ENCODE measurements around the gene RBM38.
"Not testable (repeated sequence)": the region's sequence is repeated elsewhere in the genome, so short reads cannot be mapped to it uniquely, and the experiment has no call there.

Gene RBM38

DNA sequence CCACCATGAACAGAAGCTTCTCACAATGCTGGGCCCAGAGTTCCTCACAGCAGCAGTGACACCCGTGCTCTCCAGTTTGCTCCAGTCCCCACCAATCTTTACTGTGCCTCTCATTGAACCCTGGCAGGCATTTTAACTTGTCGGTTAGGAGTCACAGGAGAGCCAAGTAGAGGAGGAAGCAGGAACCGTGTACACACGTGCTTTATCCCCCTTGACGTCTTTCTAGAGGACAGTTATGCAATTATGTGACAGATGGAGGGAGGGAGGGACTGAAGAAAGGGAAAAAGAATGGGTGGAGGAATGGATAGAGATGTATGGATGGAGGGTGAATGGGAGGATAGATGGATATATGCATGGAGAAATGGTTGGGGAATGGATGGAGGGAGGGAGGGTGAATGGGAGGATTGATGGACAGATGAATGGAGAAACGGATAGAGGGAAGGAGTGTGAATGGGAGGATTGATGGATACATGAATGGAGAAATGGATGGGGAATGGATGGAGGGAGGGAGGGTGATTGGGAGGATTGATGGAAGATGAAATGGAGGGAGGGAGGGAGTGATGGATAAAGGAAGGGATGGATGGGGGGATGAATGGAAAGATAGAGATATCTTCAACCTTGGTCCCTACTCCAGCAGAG lies 26.0 kb downstream of the RBM38 start:
- no peak for DNase-seq (ENCODE audit: low read depth in 2 of 2, low spot score in 1 of 2)

DNA sequence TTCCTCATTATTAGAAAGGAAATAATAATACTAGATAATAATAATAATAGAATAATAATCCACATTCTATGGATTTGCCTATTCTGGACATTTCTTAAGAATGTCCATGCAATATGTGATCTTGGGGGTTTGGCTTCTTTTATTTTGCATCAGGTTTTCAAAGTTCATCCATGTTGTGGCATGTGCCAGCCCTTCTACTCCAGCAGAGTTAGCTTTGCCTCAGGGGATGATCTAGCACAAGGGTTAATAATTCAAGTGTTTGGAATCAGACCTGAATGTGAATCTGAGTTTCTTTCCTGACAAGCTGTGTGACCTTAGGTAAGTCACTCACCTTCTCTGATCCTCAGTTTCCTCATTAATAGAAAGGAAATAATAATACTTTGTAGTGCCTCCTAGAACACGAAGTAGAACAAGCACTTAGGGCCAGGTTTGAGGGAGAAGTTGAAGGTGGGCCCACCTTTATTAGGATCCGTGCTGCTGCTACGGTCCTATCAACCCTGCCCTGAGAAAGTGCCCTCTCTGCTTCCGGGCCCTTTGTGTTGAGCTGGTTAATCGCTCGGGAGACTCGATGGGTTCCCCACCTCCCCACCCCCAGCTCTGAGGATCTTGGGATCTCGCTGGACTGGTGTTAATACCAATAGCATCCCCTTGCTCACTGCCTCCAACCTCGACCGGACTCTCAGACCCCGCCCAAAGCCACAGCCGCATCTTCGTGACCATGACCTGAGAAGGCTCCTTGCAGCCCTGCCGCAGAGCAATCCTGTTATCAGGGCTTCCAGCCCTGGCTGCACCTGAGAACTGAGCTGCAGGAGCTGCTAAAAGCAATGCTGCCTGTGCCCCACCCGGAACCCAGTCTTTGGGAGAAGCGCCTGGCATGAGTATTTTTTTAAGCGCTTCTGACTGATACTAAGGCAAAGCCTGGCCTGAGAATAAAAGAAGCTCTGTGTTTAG lies 26.9 kb downstream of the RBM38 start:
- no peak for DNase-seq (ENCODE audit: low read depth in 2 of 2, low spot score in 1 of 2)

DNA sequence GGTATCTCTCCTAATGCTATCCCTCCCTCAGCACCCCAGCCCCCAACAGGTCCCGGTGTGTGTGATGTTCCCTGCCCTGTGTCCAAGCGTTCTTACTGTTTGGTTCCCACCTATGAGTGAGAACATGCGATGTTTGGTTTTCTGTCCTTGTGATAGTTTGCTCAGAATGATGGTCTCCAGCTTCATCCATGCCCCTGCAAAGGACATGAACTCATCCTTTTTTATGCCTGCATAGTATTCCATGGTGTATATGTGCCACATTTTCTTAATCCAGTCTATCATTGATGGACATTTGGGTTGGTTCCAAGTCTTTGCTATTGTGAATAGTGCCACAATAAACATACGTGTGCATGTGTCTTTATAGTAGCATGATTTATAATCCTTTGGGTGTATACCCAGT lies 28.3 kb downstream of the RBM38 start:
- DNase-seq (ENCODE audit: low read depth in 2 of 2, low spot score in 1 of 2): not testable (repeated sequence)

DNA sequence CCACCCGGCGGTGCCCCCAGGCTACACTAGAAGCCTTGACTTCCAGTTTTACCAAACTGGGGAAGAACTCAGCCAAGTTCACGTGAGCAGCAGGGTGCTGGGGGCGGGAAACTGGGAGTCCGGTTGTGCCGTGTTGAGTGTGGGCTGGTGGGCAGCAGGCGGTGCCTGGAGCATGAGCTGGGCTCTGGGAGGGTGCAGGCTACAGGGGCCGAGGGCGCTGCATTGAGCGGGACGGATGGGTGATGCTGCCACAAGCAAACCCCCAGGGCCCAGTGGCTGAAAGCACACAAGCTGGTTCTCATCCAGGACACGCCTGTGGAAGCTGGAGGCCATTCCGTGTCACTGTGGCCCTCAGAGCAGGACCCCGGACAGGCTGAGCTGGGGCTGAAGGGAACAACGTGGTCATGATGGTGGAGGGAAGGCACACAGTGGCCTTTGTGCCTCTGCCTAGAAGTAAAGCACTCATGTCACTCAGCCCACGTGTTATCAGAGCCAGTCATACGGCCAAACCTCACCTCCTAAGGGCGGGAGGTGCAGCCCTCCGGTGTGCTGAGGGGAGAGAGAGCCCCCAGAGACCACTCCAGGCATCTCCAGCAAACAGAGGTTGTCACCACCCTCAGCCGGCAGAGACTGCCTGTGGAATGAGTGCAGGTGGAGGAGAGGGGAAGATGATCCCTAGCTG lies 29.5 kb downstream of the RBM38 start:
- DNase-seq (ENCODE audit: low read depth in 2 of 2, low spot score in 1 of 2): no peak

DNA sequence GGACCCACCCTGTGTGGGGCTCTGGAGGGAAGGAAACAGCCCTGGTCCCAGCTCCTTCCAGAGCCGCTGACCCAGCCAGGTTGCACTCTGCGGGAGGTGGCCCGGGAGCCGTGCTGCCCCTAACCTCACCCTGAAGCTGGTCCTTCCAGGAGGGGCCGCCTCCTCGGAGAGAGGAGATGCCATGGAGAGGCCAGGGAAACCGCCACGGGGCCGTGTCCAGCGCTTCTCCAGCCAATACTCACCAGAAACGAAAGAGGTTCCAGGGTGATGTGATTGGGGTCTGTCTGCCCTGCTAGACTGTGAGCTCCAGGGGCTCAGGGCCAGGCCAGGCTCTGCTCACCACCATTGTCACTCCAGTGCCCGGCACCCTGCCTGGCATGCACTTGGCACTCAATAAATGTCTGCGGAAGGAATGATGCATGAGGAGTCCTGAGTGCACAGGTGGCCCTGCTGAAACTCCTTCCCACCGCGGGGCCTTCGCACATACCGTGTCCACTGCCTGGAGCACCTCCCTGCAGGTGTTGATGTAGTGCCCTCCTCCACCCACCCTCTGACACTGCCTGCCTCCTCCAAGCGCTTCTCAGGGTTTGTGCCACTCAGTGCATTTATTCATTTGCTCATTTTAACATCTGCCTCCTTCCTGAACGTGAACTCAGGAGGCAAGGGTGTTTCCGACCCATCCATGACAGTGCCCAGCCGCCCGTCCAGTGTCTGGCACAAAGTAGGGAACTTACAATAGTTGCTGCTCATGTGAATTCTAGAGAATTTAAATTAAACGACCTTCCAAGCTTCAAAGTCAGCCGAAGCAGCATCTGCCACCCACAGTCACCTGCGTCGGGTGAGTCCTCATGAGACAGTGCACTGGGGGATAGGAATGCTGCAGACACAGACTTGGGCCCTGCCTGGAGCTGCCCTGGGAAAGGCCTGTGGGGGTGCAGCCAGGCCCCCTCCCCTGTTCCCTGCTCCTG lies 30.3 kb downstream of the RBM38 start:
- DNase-seq (ENCODE audit: low read depth in 2 of 2, low spot score in 1 of 2): no peak

DNA sequence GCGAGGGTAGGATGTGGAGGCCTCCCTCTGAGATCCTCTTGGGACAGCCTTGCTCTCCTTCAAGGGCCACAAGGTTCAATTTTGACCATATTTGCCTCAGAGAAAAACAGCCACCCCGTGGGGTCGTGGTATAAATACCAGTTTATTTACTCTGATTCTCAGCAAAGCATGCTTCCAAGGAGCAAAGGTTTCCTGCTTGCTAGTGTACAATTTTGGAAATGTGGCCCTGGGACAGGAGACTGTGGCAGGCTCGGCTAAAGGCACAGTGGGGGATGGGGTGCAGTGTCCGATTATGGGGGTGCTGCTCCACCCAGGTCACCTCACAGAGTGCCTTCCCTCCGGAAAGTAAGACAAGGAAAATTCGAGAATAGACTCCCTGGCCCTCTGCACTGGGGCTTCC lies 31.1 kb downstream of the RBM38 start:
- DNase-seq (ENCODE audit: low read depth in 2 of 2, low spot score in 1 of 2): no peak

DNA sequence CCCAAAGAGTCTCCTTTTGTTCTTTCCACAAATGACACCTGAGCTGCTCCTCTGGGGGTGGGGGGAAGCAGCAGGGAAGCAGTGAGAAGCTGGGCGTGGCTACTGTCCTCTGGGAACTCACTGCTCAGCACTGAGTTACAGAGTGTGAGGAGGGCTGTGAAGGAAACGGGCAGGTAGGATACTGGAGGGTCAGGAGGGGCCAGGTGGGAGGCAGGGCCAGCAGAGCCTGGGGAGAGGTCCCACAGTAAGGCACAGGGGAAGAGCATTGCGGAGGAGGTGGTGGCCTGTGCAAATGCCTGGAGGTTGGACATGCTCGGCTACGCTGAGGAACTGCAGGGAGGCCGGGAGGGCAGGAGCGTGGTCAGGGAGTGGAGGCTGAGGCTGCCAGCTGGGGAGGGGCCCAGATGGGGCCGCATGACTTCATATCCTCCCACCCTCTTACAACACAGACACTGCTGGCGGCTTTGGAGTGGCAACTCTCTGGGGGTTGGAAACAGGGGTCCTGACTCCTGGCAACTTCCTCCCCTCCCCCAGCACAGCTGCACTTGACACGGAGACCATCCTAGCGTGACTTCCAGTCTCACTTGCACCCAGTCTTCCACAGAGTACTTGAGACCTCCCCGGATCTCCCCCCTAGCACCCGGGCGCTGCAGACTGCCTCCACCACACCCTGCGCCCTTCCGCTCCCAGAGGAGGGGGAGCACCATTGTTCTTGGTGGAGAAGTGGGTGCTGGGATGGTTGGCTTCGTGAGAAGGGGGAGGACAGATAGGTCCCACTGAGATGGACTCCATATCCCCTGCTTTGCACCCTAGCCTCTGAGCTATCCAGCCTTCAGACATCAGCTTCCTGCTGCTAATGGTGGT lies 34.2 kb downstream of the RBM38 start:
- DNase-seq (ENCODE audit: low read depth in 2 of 2, low spot score in 1 of 2): no peak

DNA sequence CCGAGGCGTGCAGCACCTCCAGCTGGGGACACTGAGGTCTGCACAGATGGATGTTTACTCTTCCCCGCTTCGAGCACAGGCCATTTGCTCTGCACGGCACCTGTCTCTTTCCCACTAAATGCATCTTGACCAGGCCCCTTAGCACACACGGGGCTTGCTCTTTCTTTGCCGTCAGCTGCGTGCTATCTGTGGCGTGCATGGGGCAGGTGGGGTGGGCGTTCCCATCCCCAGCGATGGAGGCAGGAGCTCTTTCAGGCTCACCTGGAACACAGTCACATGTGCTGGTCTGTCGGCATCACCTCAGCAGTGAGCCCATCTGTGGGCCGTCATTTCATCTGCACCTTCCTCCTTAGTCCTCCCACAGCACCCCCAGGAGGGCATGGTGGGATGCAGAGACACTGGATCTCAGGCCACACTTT lies 35.1 kb downstream of the RBM38 start:
- no peak for DNase-seq (ENCODE audit: low read depth in 2 of 2, low spot score in 1 of 2)

DNA sequence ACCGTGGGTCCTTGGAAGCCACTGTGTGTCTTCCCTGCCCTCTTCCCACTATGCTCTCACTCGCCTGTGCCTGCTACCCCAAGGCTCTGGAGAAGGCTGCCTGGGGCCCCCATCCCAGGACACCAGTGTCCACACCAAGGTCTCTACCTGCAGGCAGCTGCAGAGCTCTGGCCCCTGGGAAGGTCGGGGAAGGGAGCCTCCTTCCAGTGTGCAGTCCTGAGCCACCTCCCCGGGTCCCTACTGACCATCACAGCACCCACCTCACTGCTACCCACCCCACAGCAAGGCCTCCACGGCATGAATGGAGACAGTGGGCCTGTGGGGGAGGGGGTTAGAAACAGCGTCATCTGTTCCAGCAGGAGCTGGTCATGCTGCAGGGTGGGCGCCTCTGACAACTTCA lies 35.6 kb downstream of the RBM38 start:
- no peak for DNase-seq (ENCODE audit: low read depth in 2 of 2, low spot score in 1 of 2)

DNA sequence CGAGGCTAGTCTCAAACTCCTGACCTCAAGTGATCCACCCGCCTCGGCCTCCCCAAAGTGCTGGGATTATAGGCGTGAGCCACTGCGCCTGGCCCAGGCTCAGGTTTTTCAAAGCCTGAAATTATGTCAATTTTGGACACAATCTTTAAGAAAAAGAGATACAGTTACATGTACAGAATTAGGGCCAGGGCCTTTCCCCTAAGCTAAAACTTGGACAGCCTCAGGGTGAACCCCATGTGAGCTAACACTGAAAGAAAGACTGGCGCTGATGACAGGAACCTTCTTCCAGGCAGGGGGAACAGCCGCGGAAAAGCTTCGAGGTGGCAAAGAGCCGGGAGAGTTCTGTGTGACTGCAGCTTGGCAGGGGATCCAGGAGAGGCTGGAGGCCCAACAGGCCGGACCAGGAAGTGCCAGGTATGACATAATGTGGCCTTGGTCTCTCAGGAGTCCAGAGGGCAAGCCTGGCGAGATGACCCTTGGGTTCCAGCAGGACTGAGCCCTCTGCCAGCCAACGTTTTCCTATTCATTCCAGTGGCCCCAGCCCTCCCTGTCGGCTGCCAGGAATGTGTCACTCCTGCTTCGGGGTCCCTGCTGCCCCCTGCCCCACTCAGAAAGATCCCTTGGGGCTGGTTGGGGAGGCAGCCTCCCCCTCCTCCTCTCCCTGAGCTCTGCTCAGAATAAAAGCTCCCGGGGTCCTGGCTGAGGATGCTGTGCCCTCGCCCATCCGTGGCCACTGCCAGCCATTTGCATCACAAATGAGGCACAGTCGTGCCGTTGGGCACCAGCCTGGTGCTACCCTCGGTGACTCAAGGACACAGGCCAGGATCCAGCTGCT lies 37.3 kb downstream of the RBM38 start:
- DNase-seq (ENCODE audit: low read depth in 2 of 2, low spot score in 1 of 2): no peak

DNA sequence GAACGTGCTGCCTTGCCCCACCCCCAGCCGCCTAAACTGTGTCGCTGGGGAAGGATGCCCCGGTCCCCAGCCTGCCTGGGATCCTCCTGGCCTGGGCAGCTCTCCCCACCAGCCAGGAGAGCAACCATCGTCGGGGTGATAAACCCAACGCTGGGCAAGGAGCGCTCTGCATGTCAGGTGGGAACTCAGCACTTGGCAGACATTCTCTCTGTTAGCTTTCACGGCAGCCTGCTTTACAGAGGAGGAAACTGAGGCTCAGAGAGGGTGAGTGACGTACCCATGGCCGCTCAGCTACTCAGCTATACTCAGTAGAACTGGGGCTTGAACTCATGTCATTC lies 37.9 kb downstream of the RBM38 start:
- DNase-seq (ENCODE audit: low read depth in 2 of 2, low spot score in 1 of 2): no peak

DNA sequence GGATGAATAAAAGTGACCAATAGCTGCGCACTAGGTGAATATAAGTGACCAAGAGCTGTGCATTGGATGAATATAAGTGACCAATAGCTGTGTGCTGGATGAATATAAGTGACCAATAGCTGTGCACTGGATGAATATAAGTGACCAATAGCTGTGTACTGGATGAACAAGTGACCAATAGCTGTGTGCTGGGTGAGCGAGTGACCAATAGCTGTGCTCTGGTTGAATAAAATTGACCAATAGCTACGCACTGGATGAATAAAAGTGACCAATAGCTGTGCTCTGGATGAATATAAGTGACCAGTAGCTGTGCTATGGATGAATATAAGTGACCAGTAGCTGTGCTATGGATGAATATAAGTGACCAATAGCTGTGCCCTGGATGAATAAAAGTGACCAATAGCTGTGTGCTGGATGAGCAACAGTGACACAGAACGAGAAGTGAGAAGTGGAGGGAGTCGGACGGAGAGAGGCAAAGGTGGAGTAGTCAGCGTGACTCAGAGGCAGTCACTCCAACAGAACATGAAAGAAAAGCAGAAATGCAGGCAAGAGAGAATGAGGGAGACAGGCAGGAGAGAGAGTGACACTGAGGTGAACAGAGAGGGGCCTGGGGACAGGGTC lies 38.5 kb downstream of the RBM38 start:
- DNase-seq (ENCODE audit: low read depth in 2 of 2, low spot score in 1 of 2): no peak

DNA sequence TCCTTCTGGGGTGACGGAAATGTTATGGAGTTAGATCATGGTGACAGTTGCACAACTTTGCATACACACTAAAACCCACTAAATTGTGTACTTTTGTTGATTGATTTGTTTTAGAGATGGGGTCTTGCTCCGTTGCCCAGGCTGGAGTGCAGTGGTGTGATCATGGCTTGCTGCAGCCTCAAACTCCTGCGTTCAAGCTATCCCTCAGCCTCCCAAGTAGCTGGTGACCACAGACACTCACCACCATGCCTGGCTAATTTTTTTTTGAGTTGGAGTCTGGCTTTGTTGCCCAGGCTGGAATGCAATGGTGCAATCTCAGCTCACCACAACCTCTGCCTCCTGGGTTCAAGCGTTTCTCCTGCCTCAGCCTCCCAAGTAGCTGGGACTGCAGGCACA lies 39.0 kb downstream of the RBM38 start:
- DNase-seq (ENCODE audit: low read depth in 2 of 2, low spot score in 1 of 2): not testable (repeated sequence)

DNA sequence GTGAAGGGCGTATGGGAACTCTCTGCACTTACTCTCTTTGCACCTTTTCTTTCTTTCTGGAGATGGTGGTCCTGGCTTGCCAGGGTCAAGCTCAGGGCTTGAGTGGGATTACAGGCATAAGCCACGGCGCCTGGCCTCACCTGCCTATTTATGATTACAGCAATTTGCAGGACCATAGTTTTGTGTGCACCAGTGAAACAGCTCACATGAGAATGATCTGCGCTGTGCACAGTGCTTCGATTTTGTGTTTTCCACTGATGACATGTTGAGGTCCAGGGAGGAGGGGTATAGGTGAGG lies 40.3 kb downstream of the RBM38 start:
- no peak for DNase-seq (ENCODE audit: low read depth in 2 of 2, low spot score in 1 of 2)

DNA sequence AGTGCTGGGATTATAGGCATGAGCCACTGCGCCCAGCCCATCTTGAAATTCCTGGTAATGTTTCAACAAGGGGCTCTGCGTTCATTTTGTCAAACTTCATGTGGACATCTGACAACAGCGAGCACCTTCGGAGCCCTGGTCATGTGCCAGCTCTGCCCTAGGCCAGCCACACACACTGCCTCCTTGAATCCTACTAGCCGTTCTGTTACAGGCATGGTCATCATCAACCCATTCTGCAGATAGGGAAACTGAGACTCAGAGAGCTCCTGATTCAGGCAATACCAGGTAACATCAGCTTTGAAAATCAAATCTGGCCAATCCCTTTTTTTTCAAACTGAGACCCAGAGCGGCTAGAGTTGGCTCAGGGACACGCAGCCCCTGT lies 41.3 kb downstream of the RBM38 start:
- DNase-seq (ENCODE audit: low read depth in 2 of 2, low spot score in 1 of 2): no peak

DNA sequence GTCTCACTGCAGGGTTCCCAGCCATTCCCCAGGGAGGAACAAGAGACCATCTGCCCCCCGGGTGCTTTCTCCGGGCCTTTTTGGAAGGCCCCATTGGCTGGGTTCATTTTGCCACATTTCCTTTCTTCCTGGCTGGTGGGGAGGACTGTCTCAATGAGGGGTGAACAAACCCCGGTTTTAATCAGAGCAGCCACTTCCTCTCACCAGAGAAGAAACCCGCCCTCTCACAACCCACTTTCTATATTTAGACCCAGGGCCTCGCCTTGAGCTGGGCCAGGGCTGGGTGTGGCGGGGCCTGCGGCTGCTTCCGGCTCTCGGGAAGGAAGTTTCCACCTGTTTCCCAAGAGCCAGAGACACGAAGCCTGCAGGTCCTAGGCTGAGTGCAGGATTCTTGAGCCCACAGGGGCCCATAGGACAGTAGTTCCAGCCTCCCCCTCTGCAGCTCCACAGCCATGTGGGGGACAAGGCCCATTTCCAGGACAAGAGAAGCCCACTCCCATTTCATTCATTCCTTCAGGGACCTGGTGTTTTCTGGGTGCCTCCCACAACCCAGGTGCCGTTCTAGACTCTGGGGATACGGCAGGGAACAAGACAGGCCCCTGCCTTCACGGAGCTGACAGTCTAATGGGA lies 41.8 kb downstream of the RBM38 start:
- DNase-seq (ENCODE audit: low read depth in 2 of 2, low spot score in 1 of 2): peak in 1 of 2 donors; percentile 41

DNA sequence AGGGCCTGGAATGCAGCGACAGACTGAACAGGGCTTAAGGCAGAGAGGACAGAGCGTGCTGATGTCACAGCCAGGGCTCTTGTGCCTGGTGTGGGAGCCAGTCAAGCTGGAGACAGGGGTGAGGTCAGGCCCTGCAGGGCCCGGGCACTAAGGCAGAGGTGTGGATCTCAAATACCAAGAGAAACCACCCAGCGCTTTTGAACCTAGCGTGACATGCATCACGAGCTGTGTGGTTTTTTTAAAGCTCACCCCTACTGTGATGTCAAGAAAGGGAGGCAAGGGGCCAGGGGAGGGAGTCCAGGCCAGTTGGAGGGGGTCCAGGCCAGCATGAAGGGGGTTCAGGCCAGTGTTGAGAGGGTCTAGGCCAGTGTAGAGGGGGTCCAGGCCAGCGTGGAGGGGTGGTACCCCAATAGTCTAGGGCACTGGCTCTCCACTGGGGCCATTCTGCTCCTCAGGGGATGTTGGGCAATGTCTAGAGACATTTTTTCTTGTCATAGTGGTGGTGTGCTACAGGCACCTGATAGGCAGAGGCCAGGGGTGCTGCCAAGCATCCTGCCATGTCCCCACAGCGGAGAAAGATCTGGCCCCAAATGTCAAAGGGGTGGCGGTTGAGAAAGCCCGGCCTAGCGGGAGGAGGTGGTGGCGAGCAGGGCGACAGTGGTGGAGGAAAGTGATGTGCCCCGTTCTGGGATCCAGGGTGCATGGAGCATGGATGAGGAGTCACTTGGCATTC lies 42.6 kb downstream of the RBM38 start:
- no peak for DNase-seq (ENCODE audit: low read depth in 2 of 2, low spot score in 1 of 2)

DNA sequence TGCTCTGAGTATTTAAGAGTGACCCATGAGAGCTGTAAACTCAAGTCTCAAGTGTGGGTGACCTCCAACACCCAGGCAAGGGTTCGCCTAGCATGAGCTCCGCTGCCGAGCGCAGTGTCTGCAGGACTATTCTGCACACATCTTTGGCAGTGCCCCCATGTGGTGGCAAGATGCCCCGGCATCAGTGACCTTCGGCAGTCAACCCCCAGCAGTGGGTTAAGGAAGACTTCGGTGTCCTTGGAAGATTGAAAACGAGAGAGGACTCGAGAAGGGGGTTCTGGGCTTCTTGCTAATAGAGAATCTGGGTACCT lies 43.1 kb downstream of the RBM38 start:
- DNase-seq (ENCODE audit: low read depth in 2 of 2, low spot score in 1 of 2): no peak
